Erythroblast (primary cell): ENCODE results near the gene PRR12.
"Not testable (repeated sequence)": the region's sequence is repeated elsewhere in the genome, so short reads cannot be mapped to it uniquely, and the experiment has no call there.

Experiments
- DNase-seq, 2 experiments: peaks; one replicate each; lab custom pipeline; 2025; lab: John Stamatoyannopoulos, UW
- GATA1 ChIP-seq: IDR thresholded peaks from 2 replicates; pipeline ENCODE4 v1.6.1; 2011; ENCODE audit warnings: low read depth, mild to moderate bottlenecking, control low read depth, low read length, moderate library complexity
- POLR2A ChIP-seq: IDR thresholded peaks from 2 replicates; pipeline ENCODE4 v1.6.1; 2011; ENCODE audit warnings: mild to moderate bottlenecking, low read length

The PRR12 gene

DNA sequence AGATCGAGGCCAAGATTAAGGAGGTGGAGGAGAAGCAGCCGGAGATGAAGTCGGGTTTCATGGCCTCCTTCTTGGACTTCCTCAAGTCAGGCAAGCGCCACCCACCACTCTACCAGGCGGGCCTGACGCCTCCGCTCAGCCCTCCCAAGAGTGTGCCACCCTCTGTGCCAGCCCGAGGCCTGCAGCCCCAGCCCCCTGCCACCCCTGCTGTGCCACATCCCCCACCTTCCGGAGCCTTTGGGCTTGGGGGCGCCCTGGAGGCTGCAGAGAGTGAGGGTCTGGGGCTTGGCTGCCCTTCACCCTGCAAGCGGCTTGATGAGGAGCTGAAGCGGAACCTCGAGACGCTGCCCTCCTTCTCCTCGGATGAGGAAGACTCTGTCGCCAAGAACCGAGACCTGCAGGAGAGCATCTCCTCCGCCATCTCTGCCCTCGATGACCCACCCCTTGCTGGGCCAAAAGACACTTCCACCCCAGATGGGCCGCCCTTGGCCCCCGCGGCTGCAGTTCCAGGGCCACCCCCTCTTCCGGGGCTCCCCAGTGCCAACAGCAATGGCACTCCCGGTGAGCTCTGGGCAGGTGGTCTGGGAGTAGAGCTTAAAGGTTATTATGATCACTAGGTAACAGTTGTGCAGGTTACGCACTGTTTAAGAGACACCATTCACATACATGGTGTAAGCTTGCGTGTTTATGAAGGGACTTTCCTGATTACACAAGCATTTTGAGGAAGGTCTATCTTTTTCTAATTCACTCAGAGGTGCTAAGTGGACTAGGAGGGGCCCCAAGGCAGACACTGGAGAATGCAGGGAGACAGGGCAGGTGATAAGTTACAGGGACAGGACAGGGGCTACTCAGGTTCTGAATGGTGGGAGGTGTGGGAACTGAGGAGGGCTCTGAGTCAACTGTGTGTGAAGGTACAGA, 8.7 kb downstream of the PRR12 start:
- no peak for DNase-seq
- no peak for TF ChIP-seq POLR2A
- TF ChIP-seq GATA1 = no peak

DNA sequence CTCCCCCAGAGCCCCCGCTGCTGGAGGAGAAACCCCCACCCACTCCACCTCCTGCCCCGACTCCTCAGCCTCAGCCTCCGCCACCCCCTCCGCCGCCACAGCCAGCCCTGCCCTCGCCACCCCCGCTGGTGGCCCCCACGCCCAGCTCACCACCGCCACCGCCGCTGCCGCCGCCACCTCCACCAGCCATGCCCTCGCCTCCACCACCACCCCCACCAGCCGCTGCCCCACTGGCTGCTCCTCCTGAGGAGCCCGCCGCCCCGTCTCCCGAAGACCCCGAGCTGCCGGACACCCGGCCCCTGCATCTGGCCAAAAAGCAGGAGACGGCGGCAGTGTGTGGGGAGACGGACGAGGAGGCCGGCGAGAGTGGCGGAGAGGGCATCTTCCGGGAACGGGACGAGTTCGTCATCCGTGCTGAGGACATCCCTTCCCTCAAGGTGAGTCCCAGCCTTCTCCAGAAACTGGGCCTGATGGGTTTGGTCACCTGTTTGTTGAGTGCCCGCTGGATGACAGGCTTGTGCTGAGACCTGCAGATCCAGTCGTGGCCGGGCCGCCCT, 10.6 kb downstream of the PRR12 start:
- TF ChIP-seq POLR2A (no peak), GATA1 (no peak)
- no peak for DNase-seq

DNA sequence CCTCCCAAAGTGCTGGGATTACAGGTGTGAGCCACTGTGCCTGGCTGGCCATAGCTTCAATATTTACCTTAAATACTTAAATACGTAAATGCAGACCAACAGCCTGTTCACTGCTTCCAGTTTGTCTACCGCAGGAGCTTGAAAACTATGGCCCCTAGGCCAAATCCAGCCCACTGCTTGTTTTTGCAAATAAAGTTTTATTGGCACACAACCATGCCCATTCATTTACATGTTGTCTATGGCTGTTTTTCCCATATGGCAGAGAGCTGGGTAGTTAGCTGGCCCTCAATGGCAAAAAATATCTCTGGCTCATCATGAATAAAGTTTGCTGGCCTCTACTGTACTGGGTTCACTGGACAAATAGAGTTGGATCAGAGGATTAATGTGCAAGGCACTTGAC, 11.8 kb downstream of the PRR12 start:
- TF ChIP-seq GATA1 (no peak), POLR2A (no peak)
- DNase-seq = no peak

DNA sequence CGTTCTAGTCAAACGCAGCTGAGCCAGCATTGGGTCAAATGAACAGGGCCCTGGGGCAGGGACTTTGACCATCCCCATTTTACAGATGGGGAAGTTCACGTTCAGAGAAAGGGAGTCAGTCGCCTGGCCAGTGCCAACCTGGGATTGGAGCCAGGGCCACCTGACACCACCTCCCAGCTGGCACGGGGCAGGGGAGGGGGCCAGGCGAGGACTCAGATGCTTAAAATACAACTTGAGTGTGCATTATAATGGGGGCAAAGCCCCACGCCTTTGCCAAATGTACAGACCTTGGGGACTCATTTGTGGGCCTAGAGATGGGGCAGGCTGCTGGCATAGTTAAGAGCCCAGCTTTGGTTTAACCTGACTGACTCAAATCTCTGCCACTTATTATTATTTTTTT, 14.6 kb downstream of the PRR12 start:
- DNase-seq = no peak

DNA sequence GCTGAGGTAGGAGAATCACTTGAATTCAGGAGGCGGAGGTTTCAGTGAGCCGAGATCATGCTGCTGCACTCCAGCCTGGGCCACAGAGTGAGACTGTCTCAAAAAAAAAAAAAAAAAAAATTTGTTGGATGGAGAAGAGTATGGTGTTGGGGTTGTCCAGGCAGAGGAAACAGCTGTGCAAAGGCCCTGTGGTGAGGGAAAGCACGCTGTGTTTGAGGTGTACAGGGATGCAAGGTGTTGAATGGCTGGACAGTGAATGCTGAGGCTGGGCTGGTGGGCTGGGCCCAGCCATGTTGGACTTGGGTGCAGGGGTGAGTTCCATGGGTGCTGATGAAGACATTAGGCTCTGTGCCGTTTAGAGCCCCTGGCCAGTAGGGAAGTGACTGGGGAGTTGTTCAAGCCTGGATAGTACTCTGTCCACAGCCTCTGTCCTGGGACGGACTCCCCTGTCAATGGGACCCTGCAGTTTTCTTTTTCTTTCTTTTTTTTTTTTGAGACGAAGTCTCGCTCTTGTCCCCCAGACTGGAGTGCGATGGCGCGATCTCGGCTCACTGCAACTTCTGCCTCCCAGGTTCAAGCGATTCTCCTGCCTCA, 18.6 kb downstream of the PRR12 start:
- TF ChIP-seq POLR2A (no peak), GATA1 (no peak)
- DNase-seq = no peak

More for the DNA sequence above, 14.6 kb downstream of the PRR12 start:
- TF ChIP-seq POLR2A = no peak
- no peak for TF ChIP-seq GATA1

DNA sequence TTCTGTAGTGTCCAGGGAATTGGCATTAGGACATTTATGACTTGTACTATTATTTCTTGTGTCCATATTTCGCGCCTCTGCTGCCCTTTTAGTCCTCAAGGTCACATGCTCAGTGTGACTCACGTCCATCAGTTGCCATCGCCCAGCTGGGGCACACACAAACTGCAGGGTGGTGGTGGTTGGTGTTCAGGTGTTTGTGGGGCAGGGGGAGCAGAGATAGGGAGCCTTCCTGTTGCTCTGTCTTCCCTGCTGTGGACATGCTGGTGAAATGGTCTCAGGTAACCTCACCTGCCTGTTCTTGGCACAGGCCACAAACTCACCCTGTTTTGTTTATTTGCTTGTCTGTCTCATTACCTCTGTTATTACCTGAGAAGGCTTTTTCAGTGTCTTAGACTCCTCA, 22.4 kb downstream of the PRR12 start:
- DNase-seq = no peak
- no peak for TF ChIP-seq POLR2A
- TF ChIP-seq GATA1 = no peak

DNA sequence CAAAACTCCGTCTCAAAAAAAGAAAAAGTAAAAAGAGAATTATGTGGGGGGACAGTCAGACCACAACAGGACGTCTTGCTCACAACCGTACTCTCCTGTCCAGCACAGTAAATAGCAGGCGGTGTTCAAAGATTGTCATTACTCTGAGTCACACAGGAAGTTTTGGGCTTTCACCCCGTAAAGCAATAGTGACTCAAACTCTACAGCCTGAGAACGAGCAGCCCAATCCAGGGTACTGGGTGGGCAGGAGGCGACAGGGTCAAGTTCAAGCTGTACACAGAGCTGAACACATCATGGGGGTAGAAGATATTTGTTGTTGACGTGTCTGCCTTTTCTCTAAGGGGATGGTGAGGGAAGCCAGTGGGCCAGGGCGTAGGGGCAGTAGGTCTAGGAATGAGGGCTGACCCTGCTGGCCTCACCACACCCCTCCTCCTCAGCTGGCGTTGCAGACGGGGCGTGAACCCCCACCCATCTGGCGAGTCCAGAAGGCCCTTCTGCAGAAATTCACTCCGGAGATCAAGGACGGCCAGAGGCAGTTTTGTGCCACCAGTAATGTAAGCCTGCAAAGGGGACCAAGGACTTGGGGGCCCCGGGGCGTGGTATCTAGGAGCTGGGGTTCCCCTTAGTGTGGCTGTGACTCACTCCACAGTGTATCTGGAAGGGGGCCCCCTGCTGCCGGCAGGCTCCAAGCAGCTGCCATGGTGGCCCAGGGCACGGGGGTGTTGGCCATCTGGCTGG, 23.3 kb downstream of the PRR12 start:
- DNase-seq = no peak
- TF ChIP-seq POLR2A = no peak
- TF ChIP-seq GATA1 = no peak

DNA sequence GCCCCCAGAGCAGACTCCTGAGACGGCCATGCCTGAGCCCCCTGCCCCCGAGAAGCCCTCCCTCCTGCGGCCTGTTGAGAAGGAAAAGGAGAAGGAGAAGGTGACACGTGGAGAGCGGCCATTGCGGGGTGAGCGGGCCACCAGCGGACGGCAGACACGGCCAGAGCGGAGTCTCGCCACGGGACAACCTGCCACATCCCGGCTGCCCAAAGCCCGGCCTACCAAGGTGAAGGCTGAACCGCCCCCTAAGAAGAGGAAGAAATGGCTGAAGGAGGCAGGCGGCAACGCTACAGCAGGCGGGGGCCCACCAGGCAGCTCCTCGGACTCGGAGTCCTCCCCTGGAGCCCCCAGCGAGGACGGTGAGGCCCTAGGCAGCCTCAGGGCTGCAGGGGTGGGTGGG, 24.9 kb downstream of the PRR12 start:
- DNase-seq = no peak
- no peak for TF ChIP-seq POLR2A
- TF ChIP-seq GATA1 = no peak

DNA sequence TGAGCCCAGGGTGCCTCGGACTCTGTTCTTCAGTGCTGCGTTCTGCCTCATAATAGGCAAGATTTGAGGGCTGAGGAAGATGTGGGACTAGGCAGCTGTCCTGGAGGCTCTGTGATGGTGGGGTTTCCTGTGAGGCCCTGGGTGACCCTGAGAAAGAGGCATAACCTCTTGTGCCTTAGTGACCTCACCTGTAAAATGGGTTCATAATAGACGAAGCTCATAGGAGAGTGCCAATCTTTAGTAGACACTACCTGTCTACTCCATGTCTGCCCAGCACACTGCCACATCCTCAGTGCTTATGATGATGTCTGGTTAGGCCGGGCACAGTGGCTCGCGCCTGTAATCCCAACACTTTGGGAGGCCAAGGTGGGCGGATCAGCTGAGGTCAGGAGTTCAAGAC, 25.6 kb downstream of the PRR12 start:
- DNase-seq = no peak
- no peak for TF ChIP-seq POLR2A
- no peak for TF ChIP-seq GATA1

DNA sequence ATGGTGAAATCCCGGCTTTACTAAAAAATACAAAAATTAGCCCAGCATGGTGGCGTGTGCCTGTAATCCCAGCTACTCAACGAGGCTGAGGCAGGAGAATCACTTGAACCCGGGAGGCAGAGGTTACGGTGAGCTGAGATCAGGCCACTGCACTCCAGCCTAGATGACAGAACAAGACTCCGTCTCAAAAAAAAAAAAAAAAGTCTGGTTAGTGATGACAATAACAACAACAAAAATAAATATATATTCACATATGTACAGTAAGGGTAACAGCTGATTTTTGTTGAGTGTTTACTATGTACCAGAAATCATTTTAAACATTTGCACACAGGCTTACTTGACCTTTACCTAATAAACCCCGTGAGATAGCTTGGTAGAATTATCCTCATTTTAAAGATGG, 26.0 kb downstream of the PRR12 start:
- no peak for DNase-seq
- TF ChIP-seq GATA1 (no peak), POLR2A (no peak)

DNA sequence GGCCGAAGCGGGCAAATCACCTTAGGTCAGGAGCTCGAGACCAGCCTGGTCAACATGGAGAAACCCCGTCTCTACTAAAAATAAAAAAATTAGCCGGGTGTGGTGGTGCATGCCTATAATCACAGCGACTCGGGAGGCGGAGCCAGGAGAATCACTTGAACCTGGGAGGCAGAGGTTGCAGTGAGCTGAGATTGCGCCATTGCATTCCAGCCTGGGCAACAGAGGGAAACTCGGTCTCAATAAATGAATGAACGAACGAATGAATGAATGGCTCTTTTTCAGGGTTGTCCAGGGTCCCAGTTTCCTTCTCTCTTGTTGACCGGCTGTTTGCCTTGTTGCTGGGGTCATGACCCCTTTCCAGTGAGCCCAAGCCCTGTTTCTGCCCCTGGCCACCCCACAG, 26.9 kb downstream of the PRR12 start:
- DNase-seq = not testable (repeated sequence)

DNA sequence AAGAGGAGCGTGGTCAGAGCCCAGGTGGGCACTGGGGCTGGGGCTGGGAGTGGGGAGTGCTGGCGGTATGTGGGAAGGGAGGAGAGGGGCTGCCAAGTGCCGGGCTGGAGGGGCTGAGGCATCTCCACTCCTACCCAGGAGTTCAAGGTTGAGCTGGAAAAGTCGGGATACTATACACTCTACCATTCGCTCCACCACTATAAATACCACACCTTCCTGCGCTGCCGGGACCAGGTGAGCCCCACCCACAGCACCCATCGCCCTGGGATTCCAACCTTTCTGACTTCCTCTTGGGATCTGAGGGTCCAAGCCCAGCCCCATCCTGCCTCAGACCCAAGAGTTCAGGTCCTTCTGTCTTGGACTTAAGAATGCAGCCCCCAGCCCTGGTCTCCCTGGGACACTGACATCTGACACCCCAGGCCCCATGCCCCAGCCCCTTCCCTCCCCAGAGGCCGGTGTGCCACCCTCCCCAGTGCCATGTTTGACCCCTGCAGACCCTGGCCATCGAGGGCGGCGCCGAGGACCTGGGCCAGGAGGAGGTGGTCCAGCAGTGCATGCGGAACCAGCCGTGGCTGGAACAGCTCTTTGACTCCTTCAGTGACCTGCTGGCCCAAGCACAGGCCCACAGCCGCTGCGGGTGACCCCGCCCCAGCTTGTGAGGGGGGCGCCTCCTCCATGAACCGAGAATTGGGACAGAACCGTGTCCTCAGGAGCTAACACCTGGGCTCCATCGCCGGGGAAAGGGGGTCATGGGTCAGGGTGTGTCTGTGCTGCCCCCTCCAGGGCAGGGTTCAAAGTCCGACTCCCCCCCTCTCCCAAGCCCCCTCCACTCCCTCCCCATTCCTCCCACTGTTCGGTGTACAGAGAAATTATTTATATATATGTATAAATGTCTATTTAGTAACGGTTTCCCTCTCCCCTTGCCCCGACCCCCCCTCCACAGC, 34.3 kb downstream of the PRR12 start:
- no peak for DNase-seq
- TF ChIP-seq POLR2A = no peak
- no peak for TF ChIP-seq GATA1

DNA sequence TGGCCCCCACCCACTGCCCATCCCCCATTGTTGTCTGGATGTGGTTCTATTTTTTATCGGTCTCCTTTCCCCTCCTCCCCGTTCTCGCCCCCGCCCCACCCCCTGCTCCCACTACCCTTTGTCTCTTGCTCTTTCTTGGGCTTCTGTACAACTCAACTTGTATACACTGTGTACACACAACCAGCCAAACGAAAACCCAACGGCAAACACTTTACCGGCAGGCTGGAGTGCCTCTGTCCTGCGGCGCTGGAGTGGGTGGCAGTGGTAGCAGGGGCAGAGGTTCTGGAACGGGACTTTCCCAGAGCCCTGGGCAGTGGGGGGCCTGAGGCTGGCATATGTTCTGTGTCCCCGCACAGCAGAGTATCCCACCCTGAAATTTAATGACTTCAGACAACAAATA, 35.2 kb downstream of the PRR12 start:
- TF ChIP-seq POLR2A = no peak
- TF ChIP-seq GATA1 = no peak

More for the DNA sequence above, 35.2 kb downstream of the PRR12 start:
- DNase-seq = no peak
